Ovary (tissue), 9 donors: ENCODE results near the gene BIN1. TPM values are rescaled to one million over a fixed set of nuclear protein-coding genes. Genes with fewer than 3 reads are reported as not detected.

Experiments
- DNase-seq, 5 donors: peaks; one replicate each; pipeline ENCODE4 v3.0.0-alpha.2; 2019 to 2020
- H3K27ac ChIP-seq, 2 donors: fragments of 200-600 bp; one replicate each; pipeline versions ENCODE4 v1.5.1 to v1.8.0; 2019 to 2022
- H3K27me3 ChIP-seq: fragments of 200-600 bp; one replicate; pipeline ENCODE4 v1.8.0; 2022
- H3K36me3 ChIP-seq: fragments of 200-600 bp; sonication (generic); one replicate; pipeline ENCODE4 v1.5.1; 2019
- H3K4me1 ChIP-seq: one replicate; pipeline ENCODE4 v1.8.1; 2013; ENCODE audit warnings: mild to moderate bottlenecking, moderate library complexity; ENCODE audit not compliant: insufficient read depth
- H3K4me3 ChIP-seq: fragments of 200-600 bp; sonication (generic); one replicate; pipeline ENCODE4 v1.5.1; 2017
- H3K9me3 ChIP-seq, 2 donors: fragments of 200-600 bp in 1 of 2; sonication (generic) in 1 of 2; one replicate each; pipeline versions ENCODE4 v1.5.1 to v1.8.1; 2013 to 2019; ENCODE audit warnings: mild to moderate bottlenecking in 1 of 2, moderate library complexity in 1 of 2
- EP300 ChIP-seq: sonication (generic); formaldehyde crosslinking; IDR thresholded peaks from one replicate; pipeline ENCODE4 v1.6.1; 2017; ENCODE audit warnings: antibody characterized with exemption
- POLR2A ChIP-seq: fragments of 450-650 bp; IDR thresholded peaks from one replicate; pipeline ENCODE4 v1.6.1; 2017; ENCODE audit warnings: antibody characterized with exemption, mild to moderate bottlenecking, moderate library complexity
- WGBS, 3 donors: extraction: QIAGEN DNeasy Blood & Tissue Kit in 1 of 3; methylation state at CpG; one replicate each; pipeline versions ENCODE4 v1.1.5 to v1.1.7; 2013 to 2017; 5-methylcytosine and 5-hydroxymethylcytosine counted together
- intact Hi-C, 4 donors: fragments of 100-400 bp; cut with DNase I; formaldehyde crosslinking; loops; one replicate each; pipeline versions ENCODE4 v1.11.0 to v1.15.1; 2022 to 2023
- polyA plus RNA-seq, 2 donors: library from polyadenylated mRNA; stranded (reverse); fragments of 200-250 nt in 1 of 2; fragments of 350-450 nt in 1 of 2; fragmentation: Illumina TruSeq in 1 of 2; extraction: RNeasy Lipid Tissue Mini Kit (QIAGEN cat#74804) in 1 of 2; gene quantifications; one replicate each; pipeline ENCODE4 v1.2.3, GENCODE V29; 2013 to 2014
- total RNA-seq, 7 donors: library from RNA; depleted of rRNA in 2 of 7; stranded (reverse); fragments of >200 nt in 2 of 7; fragmentation: NEBNext Ultra II Directional in 3 of 7; extraction: Animal tissue kit (Norgen Biotek cat#: 25700) in 3 of 7; gene quantifications; one replicate each; pipeline versions ENCODE4 v1.1.0 to v1.2.4, GENCODE V29; 2016 to 2023
- TF ChIP-seq, protein P1 (sequence below), 3 donors: fragments of 450-650 bp in 2 of 3; fragments of 200-600 bp in 1 of 3; IDR thresholded peaks; one replicate each; pipeline versions ENCODE4 v1.5.1 to v1.8.0; 2016 to 2022; ENCODE audit warnings: antibody characterized with exemption in 3 of 3, mild to moderate bottlenecking in 1 of 3
- donor health status: DM: no; HTN: no; CAD: no; lungs with moderate emphysema.
- donor health status: DM: no; HTN: no; CAD: no.
- donor health status: Bipolar disorder and iron deficiency.
- donor health status: DM: yes; HTN: yes; CAD: no.
- donor health status: DM: no; HTN: no; CAD: no.
- donor health status: DM: yes; HTN: yes; CAD: no.

Gene BIN1
- total and polyA plus RNA-seq, 9 donors = 16.7 to 77.3 (median 54.0) TPM

DNA sequence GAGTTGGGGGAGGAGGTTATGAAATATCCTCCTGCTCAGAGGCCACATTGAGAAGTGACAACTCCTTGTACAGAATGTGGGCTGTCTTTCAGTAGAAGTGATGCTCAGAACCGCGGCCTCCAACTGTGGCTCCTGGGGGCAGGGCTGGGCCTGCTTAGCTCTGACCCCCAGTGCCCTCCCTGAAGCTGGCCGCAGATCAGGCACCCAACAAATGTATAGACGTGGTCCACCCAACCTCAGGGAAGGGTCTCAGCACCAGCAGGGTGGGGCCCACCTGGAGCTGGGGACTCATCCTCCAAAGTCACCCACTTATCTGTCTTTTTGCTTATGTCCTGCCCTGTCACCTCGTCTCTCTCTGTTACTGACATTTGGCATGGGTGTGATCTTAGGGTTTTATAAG is 11.1 kb upstream of the BIN1 start:
- WGBS, 3 donors = 93 to 95% (median 94%) methylated on average over 5 of the region's 5 CpGs
- TF ChIP-seq POLR2A (no peak), EP300 (no peak)
- TF ChIP-seq, protein P1, sequence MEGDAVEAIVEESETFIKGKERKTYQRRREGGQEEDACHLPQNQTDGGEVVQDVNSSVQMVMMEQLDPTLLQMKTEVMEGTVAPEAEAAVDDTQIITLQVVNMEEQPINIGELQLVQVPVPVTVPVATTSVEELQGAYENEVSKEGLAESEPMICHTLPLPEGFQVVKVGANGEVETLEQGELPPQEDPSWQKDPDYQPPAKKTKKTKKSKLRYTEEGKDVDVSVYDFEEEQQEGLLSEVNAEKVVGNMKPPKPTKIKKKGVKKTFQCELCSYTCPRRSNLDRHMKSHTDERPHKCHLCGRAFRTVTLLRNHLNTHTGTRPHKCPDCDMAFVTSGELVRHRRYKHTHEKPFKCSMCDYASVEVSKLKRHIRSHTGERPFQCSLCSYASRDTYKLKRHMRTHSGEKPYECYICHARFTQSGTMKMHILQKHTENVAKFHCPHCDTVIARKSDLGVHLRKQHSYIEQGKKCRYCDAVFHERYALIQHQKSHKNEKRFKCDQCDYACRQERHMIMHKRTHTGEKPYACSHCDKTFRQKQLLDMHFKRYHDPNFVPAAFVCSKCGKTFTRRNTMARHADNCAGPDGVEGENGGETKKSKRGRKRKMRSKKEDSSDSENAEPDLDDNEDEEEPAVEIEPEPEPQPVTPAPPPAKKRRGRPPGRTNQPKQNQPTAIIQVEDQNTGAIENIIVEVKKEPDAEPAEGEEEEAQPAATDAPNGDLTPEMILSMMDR (IDR thresholded peaks at IDR 0.05) = no peak
- DNase-seq = no peak

DNA sequence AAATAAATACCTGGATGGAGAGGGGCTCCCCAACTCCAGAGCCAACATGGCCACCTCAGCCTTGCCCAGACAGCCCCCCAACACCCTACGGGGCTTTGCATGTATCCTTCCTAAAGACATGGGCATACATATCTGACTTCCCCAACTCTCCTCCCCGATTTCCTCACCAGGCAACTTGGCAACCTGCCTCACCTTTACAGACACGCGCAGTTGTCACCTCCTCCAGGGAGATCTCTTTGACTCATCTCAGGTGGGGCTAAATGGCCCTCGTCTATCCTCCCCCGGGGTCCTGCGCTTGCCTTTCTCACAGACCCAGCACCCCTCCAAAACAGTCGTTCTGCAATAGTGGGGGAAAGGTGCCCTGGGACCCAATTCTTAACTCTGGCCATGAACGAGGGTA is 10.6 kb upstream of the BIN1 start:
- peak in 1 of 5 donors; percentile 6 for DNase-seq
- WGBS, 3 donors = 90 to 93% (median 93%) methylated on average over 9 of the region's 9 CpGs
- no peaks in the 10 kb centered on the region for H3K27me3 ChIP-seq
- H3K36me3 ChIP-seq = no peaks in the 10 kb centered on the region
- H3K9me3 ChIP-seq = no peaks in the 10 kb centered on the region
- no peak for TF ChIP-seq EP300
- no peak for TF ChIP-seq POLR2A
- TF ChIP-seq, protein P1 (IDR thresholded peaks at IDR 0.05) = no peak
- intact Hi-C loops = no loop called here
- H3K4me3 ChIP-seq = no peak overlapping the region
- H3K27ac ChIP-seq = no peak overlapping the region
- H3K4me1 ChIP-seq = no peaks in the 10 kb centered on the region

More for the DNA sequence above, 11.1 kb upstream of the BIN1 start:
- no peaks in the 10 kb centered on the region for H3K36me3 ChIP-seq
- no peak overlapping the region for H3K4me3 ChIP-seq
- no peaks in the 10 kb centered on the region for H3K4me1 ChIP-seq
- intact Hi-C loops = no loop called here
- H3K9me3 ChIP-seq = no peaks in the 10 kb centered on the region
- no peaks in the 10 kb centered on the region for H3K27me3 ChIP-seq
- H3K27ac ChIP-seq = no peak overlapping the region

DNA sequence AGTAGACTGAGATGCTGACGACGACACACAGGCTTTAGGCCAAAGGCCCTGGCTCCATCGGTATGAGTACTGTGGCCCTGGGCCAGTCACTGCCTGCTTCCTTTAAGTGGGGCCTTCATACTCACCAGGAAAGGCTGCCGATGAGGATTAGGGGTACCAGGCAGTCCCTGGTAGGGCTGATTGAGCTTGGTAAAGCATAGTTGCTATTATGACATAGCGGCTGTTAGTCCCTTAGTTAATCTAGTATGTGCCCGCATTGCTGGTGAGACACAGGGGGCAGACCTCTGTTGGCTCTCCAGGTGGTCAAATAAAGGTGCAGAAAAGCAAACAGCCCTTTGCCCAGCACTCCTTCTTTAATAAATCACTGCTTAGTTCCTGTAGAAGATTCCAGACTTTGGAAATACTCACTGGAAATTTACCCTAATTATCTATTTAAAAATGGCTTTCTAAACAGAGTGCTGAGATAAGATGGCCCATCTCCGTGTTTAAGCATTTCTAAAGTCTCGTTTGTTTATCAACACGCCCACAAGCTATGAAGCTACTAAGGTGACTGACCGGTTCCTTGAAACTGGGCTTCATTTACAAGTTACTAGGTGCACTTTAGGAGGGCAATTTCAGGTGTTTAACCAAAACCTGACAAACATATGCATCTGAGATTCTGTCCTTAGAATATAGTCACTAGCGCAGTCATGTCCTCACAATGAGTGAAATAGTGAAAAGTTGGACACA is 8.7 kb upstream of the BIN1 start:
- TF ChIP-seq, protein P1 (IDR thresholded peaks at IDR 0.05) = no peak
- TF ChIP-seq POLR2A (no peak), EP300 (no peak)
- no peak for DNase-seq
- no peaks in the 10 kb centered on the region for H3K4me1 ChIP-seq
- H3K36me3 ChIP-seq = no peaks in the 10 kb centered on the region
- H3K27ac ChIP-seq = no peak overlapping the region
- no peak overlapping the region for H3K4me3 ChIP-seq
- H3K9me3 ChIP-seq = no peaks in the 10 kb centered on the region
- H3K27me3 ChIP-seq = no peaks in the 10 kb centered on the region
- intact Hi-C loops = no loop called here
- WGBS, 3 donors = 62 to 73% (median 68%) methylated on average over 11 of the region's 11 CpGs

DNA sequence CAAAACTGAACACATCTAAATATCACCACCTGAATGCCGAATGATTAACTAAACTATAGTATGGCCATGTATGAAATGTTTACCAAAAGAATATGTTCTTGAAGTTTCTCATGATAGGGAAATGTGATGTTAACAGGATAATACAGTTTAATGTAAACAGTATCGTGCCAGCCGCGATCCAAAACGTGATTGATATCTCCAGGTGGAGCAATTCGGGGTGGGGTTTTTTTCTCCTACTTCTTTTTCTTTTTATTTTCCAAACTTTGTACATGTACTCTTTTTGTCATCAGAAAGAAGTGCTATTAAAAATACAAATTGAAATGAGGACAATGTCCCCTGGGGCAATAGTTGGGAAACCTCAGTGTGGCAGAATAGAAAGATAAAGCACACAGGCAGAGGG is 4.0 kb upstream of the BIN1 start:
- no peaks in the 10 kb centered on the region for H3K36me3 ChIP-seq
- no peaks in the 10 kb centered on the region for H3K9me3 ChIP-seq
- intact Hi-C loops = no loop called here
- no peak overlapping the region for H3K27ac ChIP-seq
- no peak for DNase-seq
- no peaks in the 10 kb centered on the region for H3K27me3 ChIP-seq
- no peak overlapping the region for H3K4me3 ChIP-seq
- TF ChIP-seq, protein P1 (IDR thresholded peaks at IDR 0.05) = no peak
- TF ChIP-seq EP300 = no peak
- no peak for TF ChIP-seq POLR2A
- WGBS, 3 donors = 76 to 83% (median 81%) methylated on average over 6 of the region's 6 CpGs
- H3K4me1 ChIP-seq = no peaks in the 10 kb centered on the region
